H1 (cell line): ENCODE results near the gene SLC25A21.

Source experiments
- JUND ChIP-seq: IDR thresholded peaks from 2 replicates; pipeline ENCODE4 v1.6.1; 2011; ENCODE audit warnings: mild to moderate bottlenecking, improper control_type of control experiment, low read length
- KDM1A ChIP-seq: fragments of 200-600, 300-600 bp; sonication (generic); IDR thresholded peaks from 2 replicates; pipeline ENCODE4 v1.7.1; 2016; ENCODE audit warnings: mild to moderate bottlenecking, low read length, borderline replicate concordance
- POLR2A ChIP-seq, 2 experiments: IDR thresholded peaks; 1 replicate in 1 of 2; 2 replicates in 1 of 2; pipeline ENCODE4 v1.6.1; 2011; ENCODE audit warnings: low read depth in 2 of 2, low read length in 2 of 2, mild to moderate bottlenecking in 2 of 2; ENCODE audit errors: control extremely low read depth in 1 of 2
- POLR2AphosphoS5 ChIP-seq: IDR thresholded peaks from 2 replicates; pipeline ENCODE4 v1.6.1; 2011; ENCODE audit warnings: low read depth, low read length
- SUZ12 ChIP-seq: fragments of 200-600 bp; sonication (generic); IDR thresholded peaks from 2 replicates; pipeline ENCODE4 v1.6.1; 2012; ENCODE audit warnings: mild to moderate bottlenecking, inconsistent platforms, low read length, moderate library complexity, mixed read lengths
- TF ChIP-seq, protein P1 (sequence below): IDR thresholded peaks from 2 replicates; pipeline ENCODE4 v1.6.1; 2012; ENCODE audit warnings: inconsistent platforms
- TF ChIP-seq, protein P2 (sequence below), 3 experiments: IDR thresholded peaks; 1 replicate in 2 of 3; 2 replicates in 1 of 3; pipeline versions ENCODE4 v1.5.1 to v1.6.1; 2011; ENCODE audit warnings: low read length in 3 of 3, mild to moderate bottlenecking in 3 of 3, inconsistent platforms in 2 of 3, low read depth in 1 of 3, moderate library complexity in 1 of 3; ENCODE audit not compliant: insufficient read depth in 1 of 3; ENCODE audit errors: control extremely low read depth in 1 of 3

DNA sequence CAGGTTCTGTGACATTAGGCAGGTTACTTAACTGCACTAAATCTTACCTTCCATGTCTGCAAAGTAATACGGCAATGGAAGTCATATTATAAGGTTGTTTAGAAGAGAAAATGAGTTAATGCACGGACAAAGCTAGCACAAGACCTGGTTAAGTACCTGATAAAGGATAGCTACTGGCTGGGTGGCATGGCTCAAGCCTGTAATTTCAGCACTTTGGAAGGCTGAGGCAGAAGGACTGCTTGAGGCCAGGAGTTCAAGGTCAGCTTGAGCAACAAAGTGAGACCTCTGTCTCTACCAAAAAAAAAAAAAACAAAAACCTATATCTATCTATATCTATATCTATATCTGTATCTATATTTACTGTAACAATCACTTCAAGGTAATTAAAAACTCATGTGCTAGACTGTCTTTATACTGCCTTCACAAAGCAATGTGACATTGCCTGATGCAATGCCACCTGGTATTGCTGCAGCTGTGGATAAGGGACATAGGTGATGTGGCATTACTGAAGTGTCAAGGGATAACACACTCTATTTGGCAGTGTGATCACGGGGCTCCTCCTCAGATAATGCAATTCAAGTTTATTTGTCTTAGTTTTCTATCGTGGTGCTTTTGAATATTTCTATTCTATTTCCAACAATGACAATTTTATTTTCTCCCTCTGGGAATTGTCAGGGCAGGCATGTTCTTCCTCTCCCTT is 403.6 kb downstream of the SLC25A21 start:
- TF ChIP-seq POLR2A (IDR thresholded peaks at IDR 0.05; ENCODE audit: control extremely low read depth in 1 of 2, low read depth in 2 of 2, low read length in 2 of 2), result no peak
- TF ChIP-seq, protein P1, sequence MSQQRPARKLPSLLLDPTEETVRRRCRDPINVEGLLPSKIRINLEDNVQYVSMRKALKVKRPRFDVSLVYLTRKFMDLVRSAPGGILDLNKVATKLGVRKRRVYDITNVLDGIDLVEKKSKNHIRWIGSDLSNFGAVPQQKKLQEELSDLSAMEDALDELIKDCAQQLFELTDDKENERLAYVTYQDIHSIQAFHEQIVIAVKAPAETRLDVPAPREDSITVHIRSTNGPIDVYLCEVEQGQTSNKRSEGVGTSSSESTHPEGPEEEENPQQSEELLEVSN, result no peak
- no peak for TF ChIP-seq JUND
- TF ChIP-seq, protein P2, sequence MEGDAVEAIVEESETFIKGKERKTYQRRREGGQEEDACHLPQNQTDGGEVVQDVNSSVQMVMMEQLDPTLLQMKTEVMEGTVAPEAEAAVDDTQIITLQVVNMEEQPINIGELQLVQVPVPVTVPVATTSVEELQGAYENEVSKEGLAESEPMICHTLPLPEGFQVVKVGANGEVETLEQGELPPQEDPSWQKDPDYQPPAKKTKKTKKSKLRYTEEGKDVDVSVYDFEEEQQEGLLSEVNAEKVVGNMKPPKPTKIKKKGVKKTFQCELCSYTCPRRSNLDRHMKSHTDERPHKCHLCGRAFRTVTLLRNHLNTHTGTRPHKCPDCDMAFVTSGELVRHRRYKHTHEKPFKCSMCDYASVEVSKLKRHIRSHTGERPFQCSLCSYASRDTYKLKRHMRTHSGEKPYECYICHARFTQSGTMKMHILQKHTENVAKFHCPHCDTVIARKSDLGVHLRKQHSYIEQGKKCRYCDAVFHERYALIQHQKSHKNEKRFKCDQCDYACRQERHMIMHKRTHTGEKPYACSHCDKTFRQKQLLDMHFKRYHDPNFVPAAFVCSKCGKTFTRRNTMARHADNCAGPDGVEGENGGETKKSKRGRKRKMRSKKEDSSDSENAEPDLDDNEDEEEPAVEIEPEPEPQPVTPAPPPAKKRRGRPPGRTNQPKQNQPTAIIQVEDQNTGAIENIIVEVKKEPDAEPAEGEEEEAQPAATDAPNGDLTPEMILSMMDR (IDR thresholded peaks at IDR 0.05; ENCODE audit: control extremely low read depth in 1 of 3, insufficient read depth in 1 of 3, low read depth in 1 of 3, low read length in 3 of 3), result no peak
- no peak for TF ChIP-seq POLR2AphosphoS5
- TF ChIP-seq SUZ12, result no peak
- no peak for TF ChIP-seq KDM1A
